Lung (tissue), 12 donors: ENCODE results near the gene MBD3. TPM values are rescaled to one million over a fixed set of nuclear protein-coding genes. Genes with fewer than 3 reads are reported as not detected.

Experiments used
- ATAC-seq: fragments of 200-7000 bp; cut with Tn5 transposase; one replicate; pipeline ENCODE4 v1.9.1; 2020; ENCODE audit warnings: moderate number of reproducible peaks; ENCODE audit not compliant: insufficient read depth, low FRiP score
- DNase-seq, 3 donors: peaks; one replicate each; pipeline ENCODE4 v3.0.0-alpha.2; 2013 to 2017
- H3K27ac ChIP-seq, 2 donors: one replicate each; pipeline ENCODE4 v1.5.1; 2013; ENCODE audit warnings: mild to moderate bottlenecking in 2 of 2, moderate library complexity in 2 of 2, control low read depth in 1 of 2, inconsistent platforms in 1 of 2, low read depth in 1 of 2, low read length in 1 of 2
- H3K27me3 ChIP-seq, 3 donors: one replicate each; pipeline ENCODE4 v1.5.1; 2013; ENCODE audit warnings: low read length in 2 of 3; ENCODE audit not compliant: control insufficient read depth in 3 of 3, insufficient read depth in 3 of 3
- H3K36me3 ChIP-seq, 4 donors: one replicate each; pipeline ENCODE4 v1.5.1; 2013; ENCODE audit warnings: low read length in 4 of 4, mild to moderate bottlenecking in 1 of 4, moderate library complexity in 1 of 4; ENCODE audit not compliant: control insufficient read depth in 4 of 4, insufficient read depth in 4 of 4
- H3K4me1 ChIP-seq, 5 donors: one replicate each; pipeline ENCODE4 v1.5.1; 2013; ENCODE audit warnings: low read length in 5 of 5, mild to moderate bottlenecking in 2 of 5, moderate library complexity in 1 of 5; ENCODE audit not compliant: control insufficient read depth in 5 of 5, insufficient read depth in 5 of 5
- H3K4me3 ChIP-seq: one replicate; pipeline ENCODE4 v1.5.1; 2013; ENCODE audit warnings: mild to moderate bottlenecking, control low read depth, moderate library complexity
- H3K9ac ChIP-seq, 2 donors: one replicate each; pipeline ENCODE4 v1.5.1; 2013; ENCODE audit warnings: low read length in 2 of 2, control low read depth in 1 of 2; ENCODE audit not compliant: insufficient read depth in 1 of 2
- H3K9me3 ChIP-seq, 4 donors: one replicate each; pipeline ENCODE4 v1.5.1; 2013; ENCODE audit warnings: low read length in 3 of 4, mild to moderate bottlenecking in 1 of 4, moderate library complexity in 1 of 4; ENCODE audit not compliant: control insufficient read depth in 4 of 4, insufficient read depth in 3 of 4
- WGBS, 2 donors: extraction: QIAGEN DNeasy Blood & Tissue Kit; methylation state at CpG; one replicate each; pipeline ENCODE4 v1.1.7; 2013; 5-methylcytosine and 5-hydroxymethylcytosine counted together
- polyA plus RNA-seq, 2 donors: library from polyadenylated mRNA; stranded (reverse); fragments of 200-250 nt; gene quantifications; one replicate each; pipeline ENCODE4 v1.2.1, GENCODE V29; 2013
- total RNA-seq, 2 donors: library from RNA; depleted of rRNA in 1 of 2; stranded (reverse); fragments of >200 nt in 1 of 2; gene quantifications; one replicate each; pipeline ENCODE4 v1.2.1, GENCODE V29; 2014 to 2021
- TF ChIP-seq, protein P1 (sequence below): IDR thresholded peaks from 2 replicates; pipeline ENCODE4 v1.5.1; 2012; ENCODE audit warnings: mild to moderate bottlenecking; ENCODE audit errors: control extremely low read depth, extremely low read depth
- donor health status: control.
- donor health status: control.
- donor health status: Bipolar disorder and iron deficiency.
- donor health status: healthy.
- donor health status: DM: yes; HTN: yes; CAD: no.

MBD3 gene
- total and polyA plus RNA-seq, 4 donors = 48.1 to 129 (median 88.7) TPM

DNA sequence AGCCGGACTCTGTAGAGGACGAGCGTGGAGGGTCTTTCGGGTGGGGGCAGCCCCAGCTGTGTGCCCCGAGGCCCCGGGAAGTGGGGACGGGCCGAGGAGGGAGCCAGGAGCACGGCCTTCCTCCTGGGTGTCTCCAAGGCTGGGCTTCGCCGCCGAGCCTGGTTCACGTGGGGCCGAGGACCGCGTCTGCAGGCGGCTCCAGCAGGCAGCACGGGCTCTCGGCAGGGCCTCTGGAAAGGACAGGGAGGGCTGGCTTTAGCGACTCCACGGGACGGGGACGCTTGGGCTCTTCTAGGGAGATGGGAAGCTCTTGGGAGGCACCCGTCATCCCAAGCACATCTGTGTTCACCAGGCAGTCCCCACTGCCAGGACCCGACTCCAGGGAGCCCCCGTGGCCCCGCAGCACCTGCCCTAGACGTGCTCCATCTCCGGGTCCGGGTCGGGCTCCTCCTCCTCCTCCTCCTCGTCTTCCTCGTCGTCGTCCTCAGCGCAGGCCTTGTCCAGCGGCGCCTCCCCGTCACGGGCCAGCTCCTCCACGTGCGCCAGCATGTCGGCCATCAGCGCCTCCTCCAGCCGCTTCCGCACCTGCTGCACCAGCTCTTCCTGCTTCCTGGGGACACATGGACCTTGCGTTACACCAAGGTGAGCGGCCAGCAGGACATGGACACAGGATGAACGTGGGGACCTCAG lies 14.6 kb downstream of the MBD3 start:
- TF ChIP-seq, protein P1, sequence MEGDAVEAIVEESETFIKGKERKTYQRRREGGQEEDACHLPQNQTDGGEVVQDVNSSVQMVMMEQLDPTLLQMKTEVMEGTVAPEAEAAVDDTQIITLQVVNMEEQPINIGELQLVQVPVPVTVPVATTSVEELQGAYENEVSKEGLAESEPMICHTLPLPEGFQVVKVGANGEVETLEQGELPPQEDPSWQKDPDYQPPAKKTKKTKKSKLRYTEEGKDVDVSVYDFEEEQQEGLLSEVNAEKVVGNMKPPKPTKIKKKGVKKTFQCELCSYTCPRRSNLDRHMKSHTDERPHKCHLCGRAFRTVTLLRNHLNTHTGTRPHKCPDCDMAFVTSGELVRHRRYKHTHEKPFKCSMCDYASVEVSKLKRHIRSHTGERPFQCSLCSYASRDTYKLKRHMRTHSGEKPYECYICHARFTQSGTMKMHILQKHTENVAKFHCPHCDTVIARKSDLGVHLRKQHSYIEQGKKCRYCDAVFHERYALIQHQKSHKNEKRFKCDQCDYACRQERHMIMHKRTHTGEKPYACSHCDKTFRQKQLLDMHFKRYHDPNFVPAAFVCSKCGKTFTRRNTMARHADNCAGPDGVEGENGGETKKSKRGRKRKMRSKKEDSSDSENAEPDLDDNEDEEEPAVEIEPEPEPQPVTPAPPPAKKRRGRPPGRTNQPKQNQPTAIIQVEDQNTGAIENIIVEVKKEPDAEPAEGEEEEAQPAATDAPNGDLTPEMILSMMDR = no peak
- H3K4me3 ChIP-seq = no peak overlapping the region
- peaks cover 11 to 56% (median 14%) of the 10 kb centered on the region in 4 donors for H3K36me3 ChIP-seq
- H3K9me3 ChIP-seq = no peaks in the 10 kb centered on the region
- no peak for ATAC-seq
- no peaks in the 10 kb centered on the region for H3K4me1 ChIP-seq
- 89 to 94% methylated on average over 49 of the region's 49 CpGs for WGBS, 2 donors
- no peak overlapping the region for H3K27ac ChIP-seq
- no peak overlapping the region for H3K9ac ChIP-seq
- DNase-seq = no peak
- no peaks in the 10 kb centered on the region for H3K27me3 ChIP-seq

DNA sequence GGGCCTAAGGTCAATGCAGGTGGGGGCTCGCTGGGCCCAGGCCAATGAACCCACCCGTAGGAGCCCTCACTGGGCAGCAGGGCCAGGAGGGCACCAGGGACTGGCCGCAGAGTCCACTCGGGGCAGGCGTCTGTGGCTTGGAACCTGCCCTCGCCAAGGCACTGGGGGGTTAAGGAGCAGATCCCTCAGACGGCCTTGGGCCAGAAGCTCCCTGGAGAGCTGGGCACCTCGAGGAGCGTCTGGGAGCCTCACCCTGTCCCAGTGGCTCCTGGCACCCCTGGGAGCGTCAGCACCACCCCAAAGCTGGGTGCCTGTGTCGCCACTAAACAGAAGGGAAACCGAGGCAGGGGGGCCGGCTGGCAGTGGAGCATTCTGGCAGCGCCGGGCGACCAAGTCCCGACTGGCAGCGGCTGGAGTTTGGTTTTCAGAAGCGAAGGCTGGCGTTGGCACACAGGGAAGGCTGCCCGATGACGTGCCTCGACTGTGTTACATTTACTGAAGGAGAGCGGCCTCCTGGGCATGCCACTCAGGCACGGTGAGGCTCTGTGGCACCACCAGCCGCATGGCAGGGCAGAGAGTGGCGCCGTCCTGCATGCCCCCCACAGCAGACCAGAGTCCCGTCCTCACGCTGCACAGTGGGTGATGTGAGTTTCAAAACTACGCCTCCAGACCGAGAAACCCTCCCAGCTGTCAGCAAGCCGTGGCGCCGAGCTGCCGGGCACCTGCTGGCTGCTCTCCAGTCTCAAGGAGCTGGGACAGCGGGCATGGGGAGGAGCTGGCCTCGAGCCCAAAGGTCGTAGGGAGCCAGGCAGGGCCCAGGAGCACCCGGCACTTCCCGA lies 15.4 kb downstream of the MBD3 start:
- ATAC-seq = no peak
- no peak overlapping the region for H3K27ac ChIP-seq
- 86 to 87% methylated on average over 41 of the region's 41 CpGs for WGBS, 2 donors
- no peaks in the 10 kb centered on the region for H3K9me3 ChIP-seq
- H3K9ac ChIP-seq = no peak overlapping the region
- no peaks in the 10 kb centered on the region for H3K4me1 ChIP-seq
- H3K4me3 ChIP-seq = no peak overlapping the region
- DNase-seq = no peak
- no peaks in the 10 kb centered on the region for H3K27me3 ChIP-seq
- peaks cover 11 to 52% (median 14%) of the 10 kb centered on the region in 4 donors for H3K36me3 ChIP-seq
- TF ChIP-seq, protein P1 = no peak

- H3K36me3 ChIP-seq = peaks cover 8 to 46% (median 14%) of the 10 kb centered on the region in 4 donors
- no peaks in the 10 kb centered on the region for H3K4me1 ChIP-seq
- TF ChIP-seq, protein P1 = no peak
- DNase-seq (no peak), ATAC-seq (no peak)
- WGBS, 2 donors = 90 to 93% methylated on average over 28 to 30 of the region's 30 CpGs
- no peak overlapping the region for H3K27ac ChIP-seq
- no peak overlapping the region for H3K9ac ChIP-seq
- no peaks in the 10 kb centered on the region for H3K9me3 ChIP-seq
- no peak overlapping the region for H3K4me3 ChIP-seq
- H3K27me3 ChIP-seq = no peaks in the 10 kb centered on the region
Measured at GRCh38 chr19:1576242-1577089, 16.2 kb downstream of the MBD3 start.
